Measurements from ENCODE around the gene SDK2. TPM values are rescaled to one million over a fixed set of nuclear protein-coding genes. Genes with fewer than 3 reads are reported as not detected.

Gene SDK2
- total and polyA plus RNA-seq, 2 of the 8 experiments (the other 6 are each of a cell fraction or from before 2014, with no cell fraction given), result 3.9 to 4.1 TPM

GRCh38 chr17:73582359-73582758, 61.9 kb downstream of the SDK2 start:
- H3K4me2 ChIP-seq (ENCODE audit: insufficient read depth in 1 of 2, low read depth in 2 of 2, low read length in 2 of 2), result no peak overlapping the region
- H2BK120ac ChIP-seq (replicated peaks; ENCODE audit: low read depth, low read length), result no peak overlapping the region
- H2AK5ac ChIP-seq (ENCODE audit: low read depth, low read length), result no peak overlapping the region
- ChIA-PET POLR2A (ENCODE audit: partially characterized antibody) (no interaction called here), CTCF (ENCODE audit: partially characterized antibody) (interaction anchor here (1.3 to 7.7 kb wide), 3 partner anchors 13 to 152 kb away, joined by 5 to 56 read pairs (median 23); no protein-coding TSS in a partner anchor)
- DNase-seq (ENCODE audit: low read depth in 1 of 2, low spot score in 2 of 2) (no peak), FAIRE-seq (no peak)
- H4K91ac ChIP-seq (replicated peaks; ENCODE audit: insufficient read length, low read length), result no peak overlapping the region
- H2BK20ac ChIP-seq (ENCODE audit: low read length), result no peak overlapping the region
- no peaks in the 10 kb centered on the region for H3K23me2 ChIP-seq (ENCODE audit: low read depth, low read length)
- no peaks in the 10 kb centered on the region for H3K79me2 ChIP-seq (ENCODE audit: control insufficient read depth in 1 of 2, insufficient read depth in 2 of 2, low read length in 2 of 2)
- no peaks in the 10 kb centered on the region; a peak in 1 of 7 replicates for H3K27me3 ChIP-seq (replicated peaks in 1 of 4; ENCODE audit: control insufficient read depth in 3 of 4, extremely low read depth in 1 of 4, insufficient read depth in 3 of 4, low read length in 3 of 4)
- H4K8ac ChIP-seq (ENCODE audit: extremely low read depth, insufficient read depth, low read length), result no peak overlapping the region
- no peak overlapping the region for H2BK5ac ChIP-seq (ENCODE audit: low read depth, low read length)
- H3K79me1 ChIP-seq (ENCODE audit: low read depth, low read length), result no peaks in the 10 kb centered on the region
- H3K9me3 ChIP-seq (ENCODE audit: insufficient read depth in 2 of 2, low read depth in 1 of 2, low read length in 1 of 2), result no peaks in the 10 kb centered on the region
- TF ChIP-seq TAF7 (optimal IDR thresholded peaks at IDR 0.05; ENCODE audit: borderline replicate concordance, low read depth, low read length) (no peak), CEBPB (IDR thresholded peaks at IDR 0.05; ENCODE audit: low read depth, low read length) (no peak), FOSL1 (IDR thresholded peaks at IDR 0.05; ENCODE audit: insufficient read depth, low read depth, low read length) (no peak), RBBP5 (IDR thresholded peaks at IDR 0.05; ENCODE audit: borderline replicate concordance, low read depth, low read length) (no peak), GTF2F1 (IDR thresholded peaks at IDR 0.05; ENCODE audit: borderline replicate concordance, low read depth, low read length) (no peak), CREB1 (IDR thresholded peaks at IDR 0.05) (no peak), SIN3A (conservative IDR thresholded peaks at IDR 0.05 in 1 of 2, IDR thresholded peaks at IDR 0.05 in 1 of 2; ENCODE audit: low read depth in 1 of 2, low read length in 2 of 2) (no peak), HDAC6 (IDR thresholded peaks at IDR 0.05; ENCODE audit: low read depth, low read length) (no peak), GABPA (IDR thresholded peaks at IDR 0.05; ENCODE audit: borderline replicate concordance, insufficient read depth, low read length) (no peak)
- 92% methylated on average over 6 of the region's 6 CpGs; no CpG with 5 or more reads in 1 of the 2 experiments for WGBS, 2 experiments (ENCODE audit: extremely low coverage in 1 of 2, insufficient coverage in 1 of 2, insufficient read length in 1 of 2, insufficient replicate concordance in 2 of 2, low coverage in 1 of 2, low lambda C conversion rate in 2 of 2, missing lambda C conversion rate in 1 of 2)
- H2AFZ ChIP-seq (ENCODE audit: low read length), result no peak overlapping the region
- no peak overlapping the region for H3K18ac ChIP-seq (ENCODE audit: extremely low read depth, low read length)
- no peak overlapping the region for H3K23ac ChIP-seq (ENCODE audit: insufficient read length)
- H2BK12ac ChIP-seq (ENCODE audit: low read depth, low read length), result no peak overlapping the region
- H3K9ac ChIP-seq (replicated peaks in 1 of 4; ENCODE audit: extremely low read depth in 1 of 4, low read depth in 3 of 4, low read length in 3 of 4), result no peak overlapping the region
- H4K20me1 ChIP-seq (replicated peaks in 1 of 2; ENCODE audit: control insufficient read depth in 1 of 2, insufficient read depth in 2 of 2, low read length in 2 of 2), result no peaks in the 10 kb centered on the region
- no peak overlapping the region for H2BK15ac ChIP-seq (ENCODE audit: low read length)
- H3K56ac ChIP-seq (replicated peaks; ENCODE audit: insufficient read length, low read depth, low read length), result no peak overlapping the region
- H3K36me3 ChIP-seq (ENCODE audit: control insufficient read depth in 2 of 4, insufficient read depth in 4 of 4, low read length in 3 of 4), result no peaks in the 10 kb centered on the region
- no peak overlapping the region for H4K5ac ChIP-seq (ENCODE audit: insufficient read length, low read depth, low read length)
- H3K14ac ChIP-seq (ENCODE audit: insufficient read length), result no peak overlapping the region
- H3K27ac ChIP-seq (ENCODE audit: low read depth, low read length), result no peak overlapping the region
- H3K4ac ChIP-seq (replicated peaks; ENCODE audit: insufficient read length, low read depth, low read length), result no peak overlapping the region
- no peak overlapping the region for H3K4me3 ChIP-seq (ENCODE audit: extremely low read depth in 1 of 4, insufficient read depth in 2 of 4, low read depth in 3 of 4, low read length in 4 of 4)
- H3K4me1 ChIP-seq (replicated peaks in 1 of 4; ENCODE audit: control insufficient read depth in 3 of 4, insufficient read depth in 4 of 4, low read length in 3 of 4), result peaks cover 0 to 21% (median 7%) of the 10 kb centered on the region in 4 experiments; a peak in 6 of 7 replicates
